ENCODE results near the gene IRGC.

GRCh38 chr19:43754253-43754502 is 38.3 kb downstream of the IRGC start:
- TF ChIP-seq POLR2A (IDR thresholded peaks at IDR 0.05) (no peak), CTCF (IDR thresholded peaks at IDR 0.05) (no peak)
